HG03469 (cell line): ENCODE data around the gene RARRES2.

Experiments used
- ATAC-seq: cut with Tn5 transposase; IDR thresholded peaks from one replicate; pipeline ENCODE4 v1.9.1; 2021; ENCODE audit warnings: mild to moderate bottlenecking, moderate library complexity, moderate number of reproducible peaks; ENCODE audit not compliant: unreplicated experiment

The RARRES2 gene

GRCh38 chr7:150363370-150363769 is 21.9 kb upstream of the RARRES2 start:
- no peak for ATAC-seq

- no peak for ATAC-seq
Measured at GRCh38 chr7:150361807-150362621, 20.6 kb upstream of the RARRES2 start.

- no peak for ATAC-seq
Measured at GRCh38 chr7:150361402-150361801, 20.0 kb upstream of the RARRES2 start.

- no peak for ATAC-seq
Measured at GRCh38 chr7:150360363-150361058, 19.1 kb upstream of the RARRES2 start.

GRCh38 chr7:150359622-150360362 is 18.4 kb upstream of the RARRES2 start:
- no peak for ATAC-seq

- ATAC-seq: no peak
Measured at GRCh38 chr7:150358988-150359621, 17.7 kb upstream of the RARRES2 start.

- no peak for ATAC-seq
Measured at GRCh38 chr7:150358433-150358832, 17.0 kb upstream of the RARRES2 start.

GRCh38 chr7:150357771-150358427 is 16.5 kb upstream of the RARRES2 start:
- ATAC-seq: no peak

- ATAC-seq: no peak
Measured at GRCh38 chr7:150357270-150357669, 15.8 kb upstream of the RARRES2 start.

GRCh38 chr7:150356265-150356897 is 15.0 kb upstream of the RARRES2 start:
- no peak for ATAC-seq

GRCh38 chr7:150355666-150356059 is 14.2 kb upstream of the RARRES2 start:
- ATAC-seq: no peak

GRCh38 chr7:150351587-150352194 is 10.3 kb upstream of the RARRES2 start:
- ATAC-seq: no peak

GRCh38 chr7:150346922-150347321 is 5.5 kb upstream of the RARRES2 start:
- ATAC-seq: no peak

GRCh38 chr7:150345012-150345411 is 3.6 kb upstream of the RARRES2 start:
- no peak for ATAC-seq

GRCh38 chr7:150344299-150344698 is 2.9 kb upstream of the RARRES2 start:
- no peak for ATAC-seq

GRCh38 chr7:150343225-150343624 is 1.8 kb upstream of the RARRES2 start:
- no peak for ATAC-seq

- no peak for ATAC-seq
Measured at GRCh38 chr7:150342121-150342408, 636 bp upstream of the RARRES2 start.

GRCh38 chr7:150340875-150341262 is 560 bp downstream of the RARRES2 start:
- ATAC-seq: no peak

GRCh38 chr7:150340024-150340749 is 1.2 kb downstream of the RARRES2 start:
- no peak for ATAC-seq
